ENCODE data around the gene GATA2. TPM values are rescaled to one million over a fixed set of nuclear protein-coding genes. Genes with fewer than 3 reads are reported as not detected.

The GATA2 gene
- total and polyA plus RNA-seq, 2 experiments from 2014 or later = 0.52 to 0.83 TPM

DNA sequence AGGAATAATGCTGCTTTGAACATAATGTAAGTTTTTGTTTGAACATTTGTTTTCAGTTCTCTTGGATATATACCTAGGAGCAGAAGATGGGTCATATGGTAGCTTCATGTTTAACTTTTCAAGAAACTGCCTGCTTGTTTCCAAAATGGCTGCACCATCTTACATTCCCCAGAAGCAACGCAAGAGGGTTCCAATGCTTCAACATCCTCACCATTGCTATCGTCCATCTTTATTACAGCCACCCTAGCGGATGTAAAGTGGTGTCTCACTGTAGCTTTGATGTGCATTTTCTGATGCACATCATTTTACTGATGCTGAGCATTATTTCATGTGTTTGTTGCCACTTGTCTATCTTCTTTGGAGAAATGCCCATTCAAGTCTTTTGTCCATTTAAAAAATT, 46.4 kb upstream of the GATA2 start:
- Mint-ChIP-seq H3K4me1 (no peaks in the 10 kb centered on the region), H3K36me3 (ENCODE audit: low read depth) (peaks cover 4% of the 10 kb centered on the region; the same call in 2 of the 3 replicates), H3K27ac (no peak overlapping the region), H3K9me3 (peaks cover 18% of the 10 kb centered on the region), H3K27me3 (ENCODE audit: insufficient read depth, low read depth, poor library complexity) (peaks cover 5% of the 10 kb centered on the region), H3K4me3 (no peak overlapping the region)
- no peaks in the 10 kb centered on the region for H3K36me3 ChIP-seq (ENCODE audit: insufficient read depth)
- no peaks in the 10 kb centered on the region for H3K27me3 ChIP-seq (ENCODE audit: insufficient read depth)
- H3K4me3 ChIP-seq = no peak overlapping the region
- TF ChIP-seq ETS1 (IDR thresholded peaks at IDR 0.05) = no peak
- no peak for TF ChIP-seq ZNF462 (CRISPR knock-in tag; IDR thresholded peaks at IDR 0.05)
- TF ChIP-seq ZNF331 (CRISPR knock-in tag; IDR thresholded peaks at IDR 0.05; ENCODE audit: low read depth) = no peak
- TF ChIP-seq NANOG (IDR thresholded peaks at IDR 0.05; ENCODE audit: borderline replicate concordance) = no peak
- TF ChIP-seq JUNB (IDR thresholded peaks at IDR 0.05; ENCODE audit: unreplicated experiment) = no peak
- TF ChIP-seq EZH2 (IDR thresholded peaks at IDR 0.05; ENCODE audit: low read depth, unreplicated experiment) = no peak
- no peak for TF ChIP-seq ZNF114 (CRISPR knock-in tag; IDR thresholded peaks at IDR 0.05)
- no peak for ATAC-seq
- no peak overlapping the region for H3K27ac ChIP-seq (ENCODE audit: low read depth)
- no peaks in the 10 kb centered on the region for H4K20me1 ChIP-seq (replicated peaks; ENCODE audit: insufficient read depth)
- no peaks in the 10 kb centered on the region for H3F3A ChIP-seq (replicated peaks; ENCODE audit: low read depth)
- no peak overlapping the region for H3K4me2 ChIP-seq
- H3K4me1 ChIP-seq (ENCODE audit: insufficient read depth) = no peaks in the 10 kb centered on the region
- H2AFZ ChIP-seq = no peak overlapping the region
- no peak for DNase-seq (ENCODE audit: low spot score)
- H3K79me2 ChIP-seq (replicated peaks; ENCODE audit: insufficient read depth) = no peaks in the 10 kb centered on the region
- H3K9me2 ChIP-seq (ENCODE audit: insufficient read depth) = peaks cover 18% of the 10 kb centered on the region; the same call in 1 of the 2 replicates

Measured in GM23338 (cell line).